ENCODE data around the gene OTUD1.

OTUD1 gene

DNA sequence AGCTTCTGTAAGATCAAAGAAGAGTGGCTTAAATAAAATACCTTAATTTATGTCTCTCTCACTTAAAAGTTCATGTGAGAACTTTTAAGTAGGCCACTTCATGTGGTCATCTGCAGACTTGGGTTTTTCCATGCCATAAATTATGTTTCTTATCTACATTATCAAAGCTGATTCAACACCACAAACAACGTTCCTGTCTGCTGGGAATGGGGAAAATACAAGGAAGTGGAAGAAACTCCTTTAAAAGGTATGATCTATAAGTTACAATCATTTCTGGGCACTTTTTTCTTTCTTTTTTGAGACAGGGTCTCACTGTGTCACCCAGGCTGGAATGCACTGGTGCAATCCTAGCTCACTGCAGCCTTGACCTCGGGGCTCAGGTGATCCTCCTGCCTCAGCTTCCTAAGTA, 16.9 kb upstream of the OTUD1 start:
- no peaks in the 10 kb centered on the region for H3K36me3 ChIP-seq (ENCODE audit: control insufficient read depth, insufficient read depth, low read length, severe bottlenecking)
- no peaks in the 10 kb centered on the region for H3K27me3 ChIP-seq (replicated peaks; ENCODE audit: control insufficient read depth, insufficient read depth, low read length)
- no peaks in the 10 kb centered on the region for H3K4me1 ChIP-seq (ENCODE audit: control insufficient read depth, insufficient read depth, low read length)
- no peaks in the 10 kb centered on the region for H3K9me3 ChIP-seq (ENCODE audit: control insufficient read depth, low read length)
- H3K9ac ChIP-seq (ENCODE audit: low read length): no peak overlapping the region
- H3K4me3 ChIP-seq (ENCODE audit: low read length): no peak overlapping the region
- DNase-seq (ENCODE audit: low read depth): no peak

DNA sequence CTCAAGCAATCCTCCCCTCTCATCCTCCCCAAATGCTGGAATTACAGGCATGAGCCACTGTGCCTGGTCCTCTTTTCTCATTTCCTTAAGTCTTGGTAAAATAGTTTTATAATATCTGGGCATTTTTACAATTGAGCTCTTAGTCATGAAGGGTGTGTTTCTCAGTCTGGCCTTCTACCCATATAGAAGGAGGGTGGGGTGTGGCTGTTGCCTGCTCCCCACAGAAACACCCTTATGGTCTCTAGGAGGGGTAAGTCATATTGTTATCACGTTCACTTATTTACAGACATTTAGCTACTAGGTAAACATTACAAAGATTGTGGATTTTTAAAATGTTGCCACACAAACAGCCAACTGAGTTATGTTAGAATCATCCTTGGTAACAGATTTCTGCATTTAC, 6.7 kb upstream of the OTUD1 start:
- no peaks in the 10 kb centered on the region for H3K27me3 ChIP-seq (replicated peaks; ENCODE audit: control insufficient read depth, insufficient read depth, low read length)
- no peak overlapping the region for H3K9ac ChIP-seq (ENCODE audit: low read length)
- H3K9me3 ChIP-seq (ENCODE audit: control insufficient read depth, low read length): no peaks in the 10 kb centered on the region
- DNase-seq (ENCODE audit: low read depth): peak; percentile 16
- no peak overlapping the region for H3K4me3 ChIP-seq (ENCODE audit: low read length)
- no peaks in the 10 kb centered on the region for H3K36me3 ChIP-seq (ENCODE audit: control insufficient read depth, insufficient read depth, low read length, severe bottlenecking)
- H3K4me1 ChIP-seq (ENCODE audit: control insufficient read depth, insufficient read depth, low read length): peaks cover 10% of the 10 kb centered on the region

DNA sequence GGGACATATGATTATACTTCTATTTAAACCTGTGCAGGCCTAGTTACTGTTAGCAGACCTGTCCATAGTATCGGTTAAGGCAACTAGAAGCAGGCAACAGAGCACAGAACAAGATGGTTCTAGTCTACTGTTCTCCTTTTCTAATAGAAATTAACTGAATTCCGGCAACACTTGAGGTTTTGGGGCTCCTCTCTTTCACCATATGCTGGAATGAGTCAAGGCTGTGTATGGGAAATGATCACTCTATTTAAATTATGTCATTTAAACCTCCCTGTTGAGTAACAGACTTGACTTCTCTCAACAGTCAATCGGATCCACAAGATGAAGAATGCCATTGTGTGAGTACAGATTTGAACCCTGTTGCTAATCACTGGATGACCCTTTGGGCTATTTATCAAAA, 6.2 kb upstream of the OTUD1 start:
- Histone ChIP-seq H3K9me3 (ENCODE audit: control insufficient read depth, low read length) (no peaks in the 10 kb centered on the region), H3K9ac (ENCODE audit: low read length) (no peak overlapping the region), H3K4me1 (ENCODE audit: control insufficient read depth, insufficient read depth, low read length) (peaks cover 10% of the 10 kb centered on the region), H3K36me3 (ENCODE audit: control insufficient read depth, insufficient read depth, low read length, severe bottlenecking) (no peaks in the 10 kb centered on the region), H3K4me3 (ENCODE audit: low read length) (no peak overlapping the region), H3K27me3 (replicated peaks; ENCODE audit: control insufficient read depth, insufficient read depth, low read length) (no peaks in the 10 kb centered on the region)
- no peak for DNase-seq (ENCODE audit: low read depth)

- DNase-seq (ENCODE audit: low read depth): no peak
- H3K9me3 ChIP-seq (ENCODE audit: control insufficient read depth, low read length): no peaks in the 10 kb centered on the region
- H3K36me3 ChIP-seq (ENCODE audit: control insufficient read depth, insufficient read depth, low read length, severe bottlenecking): no peaks in the 10 kb centered on the region
- no peaks in the 10 kb centered on the region for H3K27me3 ChIP-seq (replicated peaks; ENCODE audit: control insufficient read depth, insufficient read depth, low read length)
- H3K4me1 ChIP-seq (ENCODE audit: control insufficient read depth, insufficient read depth, low read length): peaks cover 10% of the 10 kb centered on the region
- H3K9ac ChIP-seq (ENCODE audit: low read length): no peak overlapping the region
- H3K4me3 ChIP-seq (ENCODE audit: low read length): no peak overlapping the region
Observed at GRCh38 chr10:23433701-23434100, 5.2 kb upstream of the OTUD1 start.

- Histone ChIP-seq H3K36me3 (ENCODE audit: control insufficient read depth, insufficient read depth, low read length, severe bottlenecking) (no peaks in the 10 kb centered on the region), H3K27me3 (replicated peaks; ENCODE audit: control insufficient read depth, insufficient read depth, low read length) (no peaks in the 10 kb centered on the region), H3K9ac (ENCODE audit: low read length) (no peak overlapping the region), H3K4me3 (ENCODE audit: low read length) (no peak overlapping the region), H3K9me3 (ENCODE audit: control insufficient read depth, low read length) (no peaks in the 10 kb centered on the region), H3K4me1 (ENCODE audit: control insufficient read depth, insufficient read depth, low read length) (peaks cover 13% of the 10 kb centered on the region)
- no peak for DNase-seq (ENCODE audit: low read depth)
Observed at GRCh38 chr10:23435378-23435777, 3.5 kb upstream of the OTUD1 start.

DNA sequence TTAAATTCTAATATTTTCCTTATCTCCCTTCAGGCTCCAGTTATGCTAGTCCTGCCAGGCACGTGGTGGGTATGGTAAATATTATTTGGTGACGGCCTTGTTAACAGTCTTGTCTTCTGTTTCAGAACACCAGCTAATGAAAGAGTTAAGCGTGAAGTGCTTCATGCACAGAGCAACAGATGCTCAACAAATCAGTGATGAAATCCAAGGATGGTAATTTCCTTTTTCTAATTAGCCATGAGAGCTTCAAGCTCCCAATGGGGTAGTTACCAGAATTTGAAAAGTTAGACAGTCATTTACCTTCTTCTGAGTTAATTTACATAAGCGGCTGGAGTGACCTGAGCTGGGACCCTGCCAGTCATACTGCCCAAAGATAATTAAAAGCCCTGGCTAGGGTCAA, 1.9 kb upstream of the OTUD1 start:
- DNase-seq (ENCODE audit: low read depth): no peak
- H3K4me1 ChIP-seq (ENCODE audit: control insufficient read depth, insufficient read depth, low read length): peaks cover 26% of the 10 kb centered on the region
- H3K4me3 ChIP-seq (ENCODE audit: low read length): no peak overlapping the region
- H3K9me3 ChIP-seq (ENCODE audit: control insufficient read depth, low read length): no peaks in the 10 kb centered on the region
- no peak overlapping the region for H3K9ac ChIP-seq (ENCODE audit: low read length)
- no peaks in the 10 kb centered on the region for H3K27me3 ChIP-seq (replicated peaks; ENCODE audit: control insufficient read depth, insufficient read depth, low read length)
- no peaks in the 10 kb centered on the region for H3K36me3 ChIP-seq (ENCODE audit: control insufficient read depth, insufficient read depth, low read length, severe bottlenecking)

GRCh38 chr10:23437963-23438546, 820 bp upstream of the OTUD1 start:
- Histone ChIP-seq H3K4me3 (ENCODE audit: low read length) (peak overlapping the region; percentile 79), H3K27me3 (replicated peaks; ENCODE audit: control insufficient read depth, insufficient read depth, low read length) (no peaks in the 10 kb centered on the region), H3K9me3 (ENCODE audit: control insufficient read depth, low read length) (no peaks in the 10 kb centered on the region), H3K9ac (ENCODE audit: low read length) (peak overlapping the region; percentile 80), H3K36me3 (ENCODE audit: control insufficient read depth, insufficient read depth, low read length, severe bottlenecking) (peaks cover 2% of the 10 kb centered on the region), H3K4me1 (ENCODE audit: control insufficient read depth, insufficient read depth, low read length) (peaks cover 29% of the 10 kb centered on the region)
- no peak for DNase-seq (ENCODE audit: low read depth)

DNA sequence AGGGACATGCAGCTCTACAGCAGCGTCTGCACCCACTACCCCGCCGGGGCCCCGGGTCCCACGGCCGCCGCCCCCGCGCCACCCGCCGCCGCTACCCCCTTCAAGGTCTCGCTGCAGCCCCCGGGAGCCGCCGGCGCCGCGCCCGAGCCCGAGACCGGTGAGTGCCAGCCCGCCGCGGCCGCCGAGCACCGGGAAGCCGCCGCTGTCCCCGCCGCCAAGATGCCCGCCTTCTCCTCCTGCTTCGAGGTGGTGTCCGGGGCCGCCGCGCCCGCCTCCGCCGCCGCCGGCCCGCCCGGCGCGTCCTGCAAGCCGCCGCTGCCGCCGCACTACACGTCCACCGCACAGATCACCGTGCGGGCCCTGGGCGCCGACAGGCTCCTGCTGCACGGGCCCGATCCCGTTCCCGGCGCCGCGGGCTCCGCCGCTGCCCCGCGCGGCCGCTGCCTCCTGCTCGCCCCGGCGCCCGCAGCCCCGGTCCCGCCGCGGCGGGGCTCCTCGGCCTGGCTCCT, 631 bp downstream of the OTUD1 start:
- peaks cover 7% of the 10 kb centered on the region for H3K36me3 ChIP-seq (ENCODE audit: control insufficient read depth, insufficient read depth, low read length, severe bottlenecking)
- H3K4me3 ChIP-seq (ENCODE audit: low read length): peak overlapping the region; percentile 98
- H3K9ac ChIP-seq (ENCODE audit: low read length): peak overlapping the region; percentile 90
- DNase-seq (ENCODE audit: low read depth): peak; percentile 56
- H3K9me3 ChIP-seq (ENCODE audit: control insufficient read depth, low read length): no peaks in the 10 kb centered on the region
- H3K27me3 ChIP-seq (replicated peaks; ENCODE audit: control insufficient read depth, insufficient read depth, low read length): no peaks in the 10 kb centered on the region
- H3K4me1 ChIP-seq (ENCODE audit: control insufficient read depth, insufficient read depth, low read length): peaks cover 33% of the 10 kb centered on the region

- peaks cover 11% of the 10 kb centered on the region for H3K36me3 ChIP-seq (ENCODE audit: control insufficient read depth, insufficient read depth, low read length, severe bottlenecking)
- no peaks in the 10 kb centered on the region for H3K27me3 ChIP-seq (replicated peaks; ENCODE audit: control insufficient read depth, insufficient read depth, low read length)
- no peaks in the 10 kb centered on the region for H3K9me3 ChIP-seq (ENCODE audit: control insufficient read depth, low read length)
- peak overlapping the region; percentile 90 for H3K9ac ChIP-seq (ENCODE audit: low read length)
- H3K4me1 ChIP-seq (ENCODE audit: control insufficient read depth, insufficient read depth, low read length): peaks cover 33% of the 10 kb centered on the region
- DNase-seq (ENCODE audit: low read depth): peak; percentile 52
- H3K4me3 ChIP-seq (ENCODE audit: low read length): peak overlapping the region; percentile 98
Observed at GRCh38 chr10:23439961-23440889, 1.4 kb downstream of the OTUD1 start.

DNA sequence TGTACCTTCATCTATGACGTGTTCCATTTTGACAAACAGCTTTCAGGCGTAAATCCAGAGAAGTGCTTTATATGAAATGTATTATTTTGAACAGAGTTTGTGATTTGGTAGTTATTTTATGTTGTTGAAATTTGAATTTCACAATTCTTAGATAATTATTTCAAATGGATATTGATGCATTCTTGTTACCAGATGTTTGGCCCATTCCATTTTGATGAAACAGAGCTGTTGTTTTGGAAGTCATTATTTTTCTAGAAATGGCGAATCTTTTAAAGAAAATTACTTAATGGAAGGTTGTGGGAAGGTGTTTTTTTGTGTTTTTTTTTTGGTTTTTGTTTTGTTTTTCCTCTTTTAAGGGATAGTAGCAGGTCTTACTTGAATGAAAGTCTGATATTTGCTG, 2.4 kb downstream of the OTUD1 start:
- Histone ChIP-seq H3K9me3 (ENCODE audit: control insufficient read depth, low read length) (no peaks in the 10 kb centered on the region), H3K4me3 (ENCODE audit: low read length) (peak overlapping the region; percentile 98), H3K4me1 (ENCODE audit: control insufficient read depth, insufficient read depth, low read length) (peaks cover 33% of the 10 kb centered on the region), H3K9ac (ENCODE audit: low read length) (peak overlapping the region; percentile 90), H3K36me3 (ENCODE audit: control insufficient read depth, insufficient read depth, low read length, severe bottlenecking) (peaks cover 14% of the 10 kb centered on the region), H3K27me3 (replicated peaks; ENCODE audit: control insufficient read depth, insufficient read depth, low read length) (no peaks in the 10 kb centered on the region)
- DNase-seq (ENCODE audit: low read depth): peak; percentile 30

DNA sequence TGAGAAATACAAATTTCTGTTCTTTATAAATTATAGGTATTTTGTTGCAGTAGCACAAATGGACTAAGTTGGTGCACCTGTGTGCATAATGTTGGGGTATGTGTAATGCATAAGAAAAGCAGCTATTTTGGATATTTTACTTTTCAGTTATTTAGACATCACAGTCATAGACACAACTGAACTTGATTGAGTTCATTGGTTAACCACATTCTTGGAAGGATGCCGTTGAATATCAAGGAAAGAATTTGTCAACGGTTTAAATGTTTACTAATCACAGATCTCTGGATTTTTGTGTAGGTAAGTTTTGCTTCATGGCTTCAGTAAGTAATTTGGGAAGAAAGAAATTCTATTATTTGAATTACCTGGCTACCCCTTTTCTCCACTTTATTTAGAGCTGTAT, 4.1 kb downstream of the OTUD1 start:
- Histone ChIP-seq H3K9ac (ENCODE audit: low read length) (no peak overlapping the region), H3K4me1 (ENCODE audit: control insufficient read depth, insufficient read depth, low read length) (peaks cover 33% of the 10 kb centered on the region), H3K4me3 (ENCODE audit: low read length) (peak overlapping the region; percentile 98), H3K36me3 (ENCODE audit: control insufficient read depth, insufficient read depth, low read length, severe bottlenecking) (peaks cover 14% of the 10 kb centered on the region), H3K27me3 (replicated peaks; ENCODE audit: control insufficient read depth, insufficient read depth, low read length) (no peaks in the 10 kb centered on the region), H3K9me3 (ENCODE audit: control insufficient read depth, low read length) (no peaks in the 10 kb centered on the region)
- peak; percentile 35 for DNase-seq (ENCODE audit: low read depth)

All from adipocyte (in vitro differentiated cells).